T-helper 2 cell treated with Interferon-gamma antibody and Interleukin-4, amounts not matched to agents 100 ng/mL and 5 ng/mL, for 36 hours (primary cell): ENCODE data around the gene GPR84. TPM values are rescaled to one million over a fixed set of nuclear protein-coding genes. Genes with fewer than 3 reads are reported as not detected.

Source experiments
- intact Hi-C: fragments of 100-400 bp; cut with micrococcal nuclease; formaldehyde crosslinking; loops from one replicate; pipeline ENCODE4 v1.15.1; 2023
- total RNA-seq: library from RNA; stranded (reverse); gene quantifications from 2 replicates; pipeline ENCODE4 v1.2.3, GENCODE V29; 2022

Gene GPR84
- 0.32 and 0.39 TPM in 2 replicates for total RNA-seq

GRCh38 chr12:54364413-54364812, at the start of gene GPR84:
GPR84 (minus strand) TSS chr12:54364486; CDS start chr12:54363851, 635 bp downstream.
- intact Hi-C loops = no loop called here

GRCh38 chr12:54413284-54414190, 49.3 kb upstream of the GPR84 start:
- intact Hi-C loops = loop anchor here (2.0 to 10.0 kb wide), 5 partner anchors 15 to 571 kb away; partner anchors contain the start of genes CBX5, HNRNPA1, NCKAP1L and TESPA1

- intact Hi-C loops = loop anchor here (2.0 to 10.0 kb wide), 5 partner anchors 14 to 572 kb away; partner anchors contain the start of genes CBX5, HNRNPA1, NCKAP1L and TESPA1
Observed at GRCh38 chr12:54412786-54413185, 48.5 kb upstream of the GPR84 start.

- intact Hi-C loops = loop anchor here (2.0 to 10.0 kb wide), 5 partner anchors 14 to 572 kb away; partner anchors contain the start of genes CBX5, HNRNPA1, NCKAP1L and TESPA1
Observed at GRCh38 chr12:54412348-54412747, 48.1 kb upstream of the GPR84 start.

- intact Hi-C loops = loop anchor here (2.0 to 10.0 kb wide), 5 partner anchors 13 to 573 kb away; partner anchors contain the start of genes CBX5, HNRNPA1, NCKAP1L and TESPA1
Observed at GRCh38 chr12:54411391-54412241, 47.3 kb upstream of the GPR84 start.

GRCh38 chr12:54409267-54409666, 45.0 kb upstream of the GPR84 start:
- intact Hi-C loops = no loop called here

GRCh38 chr12:54407183-54407905, 43.1 kb upstream of the GPR84 start:
- intact Hi-C loops = no loop called here

- intact Hi-C loops = no loop called here
Observed at GRCh38 chr12:54405573-54405972, 41.3 kb upstream of the GPR84 start.

GRCh38 chr12:54405106-54405505, 40.8 kb upstream of the GPR84 start:
- intact Hi-C loops = no loop called here

GRCh38 chr12:54404061-54405004, 40.0 kb upstream of the GPR84 start:
- intact Hi-C loops = no loop called here

- intact Hi-C loops = no loop called here
Observed at GRCh38 chr12:54401119-54401518, 36.8 kb upstream of the GPR84 start.

GRCh38 chr12:54398995-54399793, 34.9 kb upstream of the GPR84 start:
- intact Hi-C loops = loop anchor here (1.0 to 2.0 kb wide), 2 partner anchors 14 to 40 kb away; no protein-coding TSS in a partner anchor

GRCh38 chr12:54398218-54398617, 33.9 kb upstream of the GPR84 start:
- intact Hi-C loops = loop anchor here (2.0 kb wide), 1 partner anchor 15 kb away; no protein-coding TSS in a partner anchor

GRCh38 chr12:54397157-54397556, 32.9 kb upstream of the GPR84 start:
- intact Hi-C loops = no loop called here

GRCh38 chr12:54395545-54395944, 31.3 kb upstream of the GPR84 start:
- intact Hi-C loops = no loop called here

- intact Hi-C loops = no loop called here
Observed at GRCh38 chr12:54394986-54395385, 30.7 kb upstream of the GPR84 start.

- intact Hi-C loops = no loop called here
Observed at GRCh38 chr12:54394281-54394719, 30.0 kb upstream of the GPR84 start.

- intact Hi-C loops = no loop called here
Observed at GRCh38 chr12:54393743-54394142, 29.5 kb upstream of the GPR84 start.

GRCh38 chr12:54393207-54393609, 28.9 kb upstream of the GPR84 start:
- intact Hi-C loops = no loop called here
